Panc1 (cell line): ENCODE data around the gene RAMP2. TPM values are rescaled to one million over a fixed set of nuclear protein-coding genes. Genes with fewer than 3 reads are reported as not detected.

Experiments
- ATAC-seq: fragments of 200-7000 bp; cut with Tn5 transposase; 2 replicates; pipeline ENCODE4 v1.9.1; 2020; ENCODE audit warnings: mild to moderate bottlenecking, moderate library complexity
- BruUV-seq: library from RNA; stranded (reverse); fragments of 400-500 nt; replicated peaks from 2 replicates; lab custom pipeline; 2021; lab: Mats Ljungman, UMichigan
- CTCF ChIA-PET: fragments of 300-600 bp; sonication (Branson Sonifier 250); formaldehyde crosslinking; loops from one replicate; lab custom pipeline; 2022; ENCODE audit warnings: antibody characterized with exemption; lab: Charles Lee
- POLR2A ChIA-PET: fragments of 300-600 bp; sonication (Branson Sonifier 250); formaldehyde crosslinking; loops from one replicate; lab custom pipeline; 2022; ENCODE audit warnings: antibody characterized with exemption; lab: Charles Lee
- DNase-seq: peaks from one replicate; pipeline ENCODE4 v3.0.0-alpha.2; 2010; ENCODE audit warnings: low read depth, low spot score
- H3K27ac ChIP-seq: 2 replicates; pipeline ENCODE4 v1.5.1; 2011; ENCODE audit warnings: mild to moderate bottlenecking, low read length, inconsistent platforms
- H3K27me3 ChIP-seq: fragments of 200-500 bp; sonication (Bioruptor generic); 2 replicates; pipeline ENCODE4 v1.6.0; 2014; ENCODE audit warnings: low read length, inconsistent platforms; ENCODE audit not compliant: control insufficient read depth, insufficient read depth
- H3K36me3 ChIP-seq: fragments of 200-500 bp; sonication (Bioruptor generic); 2 replicates; pipeline ENCODE4 v1.5.1; 2014; ENCODE audit warnings: inconsistent platforms, mild to moderate bottlenecking, low read length, moderate library complexity; ENCODE audit not compliant: control insufficient read depth, insufficient read depth
- H3K4me1 ChIP-seq: 2 replicates; pipeline ENCODE4 v1.5.1; 2011; ENCODE audit warnings: inconsistent platforms, mild to moderate bottlenecking, low read length, moderate library complexity; ENCODE audit not compliant: control insufficient read depth, insufficient read depth
- H3K4me3 ChIP-seq, 2 experiments: 2 replicates each; pipeline ENCODE4 v1.5.1; 2011 to 2012; ENCODE audit warnings: low read depth in 2 of 2, low read length in 2 of 2, mild to moderate bottlenecking in 2 of 2, inconsistent platforms in 1 of 2, moderate library complexity in 1 of 2
- H3K9me3 ChIP-seq: fragments of 200-500 bp; sonication (Bioruptor generic); 2 replicates; pipeline ENCODE4 v1.5.1; 2014; ENCODE audit warnings: low read depth, mild to moderate bottlenecking, inconsistent platforms, low read length, moderate library complexity; ENCODE audit not compliant: control insufficient read depth, insufficient read depth
- POLR2AphosphoS5 ChIP-seq: IDR thresholded peaks from 2 replicates; pipeline ENCODE4 v1.6.1; 2012; ENCODE audit warnings: mild to moderate bottlenecking, low read depth, low read length, moderate library complexity
- SIN3A ChIP-seq: IDR thresholded peaks from 2 replicates; pipeline ENCODE4 v1.6.1; 2012; ENCODE audit warnings: low read depth, mild to moderate bottlenecking, low read length, moderate library complexity, borderline replicate concordance; ENCODE audit not compliant: insufficient read depth
- TCF7L2 ChIP-seq: IDR thresholded peaks from 2 replicates; pipeline ENCODE4 v1.6.1; 2011; ENCODE audit warnings: mild to moderate bottlenecking, low read depth, low read length, inconsistent platforms
- in situ Hi-C: cut with HindIII; loops from 2 replicates; pipeline ENCODE4 v1.10.0; 2016; ENCODE audit warnings: low sequenced_read_pairs, low pct_unique_long_range_greater_than_20kb
- intact Hi-C: fragments of 100-400 bp; cut with micrococcal nuclease; formaldehyde crosslinking; loops from one replicate; pipeline ENCODE4 v1.10.0; 2022; ENCODE audit not compliant: unreplicated experiment
- total RNA-seq: library from RNA; stranded (reverse); gene quantifications from one replicate; pipeline ENCODE4 v1.2.1, GENCODE V29; 2021; ENCODE audit not compliant: unreplicated experiment
- TF ChIP-seq, protein P1 (sequence below): fragments of 450-650 bp; IDR thresholded peaks from 2 replicates; pipeline ENCODE4 v1.5.1; 2017; ENCODE audit warnings: mild to moderate bottlenecking
- TF ChIP-seq, protein P2 (sequence below), 2 experiments: IDR thresholded peaks; 2 replicates each; pipeline ENCODE4 v1.6.1; 2011 to 2012; ENCODE audit warnings: low read depth in 2 of 2, control low read depth in 1 of 2, low read length in 1 of 2, mild to moderate bottlenecking in 1 of 2, moderate library complexity in 1 of 2; ENCODE audit not compliant: insufficient read depth in 1 of 2

The RAMP2 gene
- total RNA-seq, 1 experiment from 2014 or later = 1.1 TPM

DNA sequence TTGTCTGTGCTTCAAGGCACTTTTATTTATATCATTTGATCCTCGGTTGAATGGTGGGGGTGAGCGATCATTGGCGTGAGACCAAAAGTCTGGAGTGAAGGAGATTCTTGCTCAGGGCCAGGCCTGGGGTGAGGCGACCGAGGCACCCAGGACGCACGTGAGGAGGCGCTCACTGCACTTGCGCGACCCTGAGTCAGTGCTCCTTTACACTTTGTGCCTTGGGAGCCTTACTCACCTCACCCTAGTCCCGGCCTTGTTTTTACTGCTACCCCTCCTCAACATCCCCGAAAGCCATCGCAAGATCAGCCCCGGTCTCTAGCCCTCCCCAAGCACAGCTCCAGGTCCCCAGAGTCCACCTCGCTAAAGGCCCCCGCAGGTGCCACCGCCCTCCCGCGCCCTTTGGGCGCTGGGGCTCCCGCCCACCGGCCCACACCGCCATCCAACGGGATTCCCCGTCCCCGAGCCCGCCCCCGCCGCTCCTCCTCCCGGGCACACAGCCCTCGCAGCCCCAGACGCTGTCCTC, 16.7 kb upstream of the RAMP2 start:
- CTCF ChIA-PET = no interaction called here
- no peaks in the 10 kb centered on the region for H3K4me1 ChIP-seq
- TF ChIP-seq, protein P1, sequence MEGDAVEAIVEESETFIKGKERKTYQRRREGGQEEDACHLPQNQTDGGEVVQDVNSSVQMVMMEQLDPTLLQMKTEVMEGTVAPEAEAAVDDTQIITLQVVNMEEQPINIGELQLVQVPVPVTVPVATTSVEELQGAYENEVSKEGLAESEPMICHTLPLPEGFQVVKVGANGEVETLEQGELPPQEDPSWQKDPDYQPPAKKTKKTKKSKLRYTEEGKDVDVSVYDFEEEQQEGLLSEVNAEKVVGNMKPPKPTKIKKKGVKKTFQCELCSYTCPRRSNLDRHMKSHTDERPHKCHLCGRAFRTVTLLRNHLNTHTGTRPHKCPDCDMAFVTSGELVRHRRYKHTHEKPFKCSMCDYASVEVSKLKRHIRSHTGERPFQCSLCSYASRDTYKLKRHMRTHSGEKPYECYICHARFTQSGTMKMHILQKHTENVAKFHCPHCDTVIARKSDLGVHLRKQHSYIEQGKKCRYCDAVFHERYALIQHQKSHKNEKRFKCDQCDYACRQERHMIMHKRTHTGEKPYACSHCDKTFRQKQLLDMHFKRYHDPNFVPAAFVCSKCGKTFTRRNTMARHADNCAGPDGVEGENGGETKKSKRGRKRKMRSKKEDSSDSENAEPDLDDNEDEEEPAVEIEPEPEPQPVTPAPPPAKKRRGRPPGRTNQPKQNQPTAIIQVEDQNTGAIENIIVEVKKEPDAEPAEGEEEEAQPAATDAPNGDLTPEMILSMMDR = no peak
- no peak for TF ChIP-seq SIN3A
- TF ChIP-seq POLR2AphosphoS5 = no peak
- no peak for TF ChIP-seq TCF7L2
- TF ChIP-seq, protein P2, sequence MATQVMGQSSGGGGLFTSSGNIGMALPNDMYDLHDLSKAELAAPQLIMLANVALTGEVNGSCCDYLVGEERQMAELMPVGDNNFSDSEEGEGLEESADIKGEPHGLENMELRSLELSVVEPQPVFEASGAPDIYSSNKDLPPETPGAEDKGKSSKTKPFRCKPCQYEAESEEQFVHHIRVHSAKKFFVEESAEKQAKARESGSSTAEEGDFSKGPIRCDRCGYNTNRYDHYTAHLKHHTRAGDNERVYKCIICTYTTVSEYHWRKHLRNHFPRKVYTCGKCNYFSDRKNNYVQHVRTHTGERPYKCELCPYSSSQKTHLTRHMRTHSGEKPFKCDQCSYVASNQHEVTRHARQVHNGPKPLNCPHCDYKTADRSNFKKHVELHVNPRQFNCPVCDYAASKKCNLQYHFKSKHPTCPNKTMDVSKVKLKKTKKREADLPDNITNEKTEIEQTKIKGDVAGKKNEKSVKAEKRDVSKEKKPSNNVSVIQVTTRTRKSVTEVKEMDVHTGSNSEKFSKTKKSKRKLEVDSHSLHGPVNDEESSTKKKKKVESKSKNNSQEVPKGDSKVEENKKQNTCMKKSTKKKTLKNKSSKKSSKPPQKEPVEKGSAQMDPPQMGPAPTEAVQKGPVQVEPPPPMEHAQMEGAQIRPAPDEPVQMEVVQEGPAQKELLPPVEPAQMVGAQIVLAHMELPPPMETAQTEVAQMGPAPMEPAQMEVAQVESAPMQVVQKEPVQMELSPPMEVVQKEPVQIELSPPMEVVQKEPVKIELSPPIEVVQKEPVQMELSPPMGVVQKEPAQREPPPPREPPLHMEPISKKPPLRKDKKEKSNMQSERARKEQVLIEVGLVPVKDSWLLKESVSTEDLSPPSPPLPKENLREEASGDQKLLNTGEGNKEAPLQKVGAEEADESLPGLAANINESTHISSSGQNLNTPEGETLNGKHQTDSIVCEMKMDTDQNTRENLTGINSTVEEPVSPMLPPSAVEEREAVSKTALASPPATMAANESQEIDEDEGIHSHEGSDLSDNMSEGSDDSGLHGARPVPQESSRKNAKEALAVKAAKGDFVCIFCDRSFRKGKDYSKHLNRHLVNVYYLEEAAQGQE (IDR thresholded peaks at IDR 0.05; ENCODE audit: insufficient read depth in 1 of 2, low read depth in 2 of 2, low read length in 1 of 2) = no peak
- H3K27me3 ChIP-seq = no peaks in the 10 kb centered on the region
- H3K27ac ChIP-seq = peak overlapping the region; percentile 79
- DNase-seq (no peak), ATAC-seq (peak; percentile 95)
- POLR2A ChIA-PET = no interaction called here
- intact Hi-C loops (no loop called here), in situ Hi-C loops (no loop called here)
- no peaks in the 10 kb centered on the region for H3K36me3 ChIP-seq
- no TSS peak for BruUV-seq
- no peaks in the 10 kb centered on the region for H3K9me3 ChIP-seq
- H3K4me3 ChIP-seq = peak overlapping the region; percentile 58 to 70

DNA sequence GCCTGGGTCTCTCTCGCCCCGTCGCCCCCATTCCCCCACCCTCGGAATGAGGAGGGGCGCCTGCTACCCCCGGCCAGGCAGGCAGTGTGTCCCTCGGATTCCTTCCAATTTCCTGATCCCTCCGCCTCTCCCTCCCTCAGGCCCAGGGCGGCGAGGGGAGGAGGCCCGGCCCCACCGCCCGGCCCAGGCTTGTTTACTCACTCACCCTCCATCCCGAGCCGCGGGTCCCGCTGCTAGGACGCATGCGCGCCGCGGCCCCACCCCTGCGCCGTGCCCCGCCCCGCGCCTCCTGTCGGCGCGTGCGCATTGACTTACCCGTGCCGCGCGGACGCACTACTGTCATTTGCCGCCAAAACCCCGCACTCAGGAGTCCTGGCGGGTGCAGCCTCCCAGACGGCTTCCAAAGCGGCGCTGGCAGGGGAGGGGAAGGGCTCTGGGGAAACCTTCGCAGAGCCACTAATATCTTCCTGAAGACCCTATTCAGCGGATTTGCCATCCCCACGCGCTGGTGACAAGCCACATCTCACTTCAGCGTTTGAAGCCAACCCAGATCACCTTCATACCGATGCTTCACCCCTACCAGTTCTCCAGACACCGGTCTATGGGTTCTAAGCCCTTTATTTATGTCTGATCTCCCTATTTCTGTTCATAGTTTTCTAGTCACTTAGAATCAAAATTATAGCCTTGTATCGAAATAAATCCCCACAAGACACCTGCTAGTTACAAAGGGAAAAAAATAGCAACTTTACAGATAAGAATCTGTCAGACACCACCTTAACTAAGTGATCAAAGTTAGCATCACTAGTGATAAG, 16.0 kb upstream of the RAMP2 start, which contains the start of gene EZH1:
Gene EZH1 (minus strand): TSS at position 235 of the 812 bp plus-strand sequence. CDS start 16,099 bp downstream, outside the sequence.
- H3K36me3 ChIP-seq = no peaks in the 10 kb centered on the region
- intact Hi-C loops (no loop called here), in situ Hi-C loops (no loop called here)
- no peaks in the 10 kb centered on the region for H3K9me3 ChIP-seq
- ChIA-PET POLR2A (no interaction called here), CTCF (no interaction called here)
- no peak for TF ChIP-seq TCF7L2
- TF ChIP-seq, protein P2 (IDR thresholded peaks at IDR 0.05; ENCODE audit: insufficient read depth in 1 of 2, low read depth in 2 of 2, low read length in 1 of 2) = no peak
- TF ChIP-seq, protein P1 = no peak
- TF ChIP-seq SIN3A = no peak
- TF ChIP-seq POLR2AphosphoS5 = peak; percentile 63
- ATAC-seq (peak; percentile 96), DNase-seq (no peak)
- H3K4me3 ChIP-seq = peak within 1 kb of the TSS; percentile 58 to 70
- H3K4me1 ChIP-seq = no peaks in the 10 kb centered on the region
- H3K27me3 ChIP-seq = no peaks in the 10 kb centered on the region
- peak within 1 kb of the TSS; percentile 79 for H3K27ac ChIP-seq
- BruUV-seq = no TSS peak
